Activated CD8-positive, alpha-beta memory T cell treated with anti-CD3 and anti-CD28 coated beads for 36 hours (primary cell): ENCODE results near the gene RRBP1. TPM values are rescaled to one million over a fixed set of nuclear protein-coding genes. Genes with fewer than 3 reads are reported as not detected.

Experiments
- CTCF ChIA-PET: fragments of 350-600 bp; sonication (Branson Sonifier 250); formaldehyde crosslinking; loops from one replicate; lab custom pipeline; 2021; ENCODE audit warnings: antibody characterized with exemption; lab: Charles Lee
- POLR2A ChIA-PET: fragments of 350-600 bp; sonication (Branson Sonifier 250); formaldehyde crosslinking; loops from one replicate; lab custom pipeline; 2021; ENCODE audit warnings: antibody characterized with exemption; lab: Charles Lee
- total RNA-seq, 2 experiments: library from RNA; stranded (reverse); gene quantifications; one replicate each; pipeline ENCODE4 v1.2.3, GENCODE V29; 2021

RRBP1 gene
- total RNA-seq, 2 experiments from 2014 or later: 29.0 to 29.7 TPM

DNA sequence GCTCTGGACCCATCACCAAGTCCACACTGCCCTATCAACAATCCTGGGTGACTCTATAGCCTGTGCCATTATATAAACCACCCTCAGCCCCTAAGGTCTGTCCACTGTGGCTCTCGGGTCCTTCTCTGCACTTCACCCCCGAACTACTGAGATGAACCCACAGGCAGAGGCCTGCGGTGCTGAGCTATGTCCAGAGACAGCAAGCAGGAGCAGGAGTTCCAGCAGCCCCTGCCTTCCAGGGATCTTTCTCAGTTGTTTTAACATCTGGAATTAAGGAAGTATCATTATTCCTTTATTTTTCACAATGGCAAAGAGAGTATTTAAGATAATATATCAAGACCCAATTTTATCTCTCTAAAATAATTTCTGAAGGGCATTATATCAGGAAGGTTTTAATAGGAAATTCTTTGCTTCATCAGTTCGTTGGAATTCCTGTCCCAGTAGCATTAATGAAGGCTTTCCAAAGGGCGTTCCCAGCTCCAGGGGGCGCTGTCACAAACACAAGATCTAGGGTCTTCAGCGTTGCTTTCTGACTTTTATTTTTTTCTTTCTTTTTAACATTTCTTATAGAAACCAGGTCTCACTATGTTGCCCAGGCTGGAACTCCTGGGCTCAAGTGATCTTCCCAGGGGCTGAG is 27.3 kb downstream of the RRBP1 start:
- POLR2A ChIA-PET: no interaction called here
- CTCF ChIA-PET: interaction anchor here (0.6 to 1.2 kb wide), 3 partner anchors 8 to 340 kb away, joined by 3 to 4 read pairs (median 3); no protein-coding TSS in a partner anchor

DNA sequence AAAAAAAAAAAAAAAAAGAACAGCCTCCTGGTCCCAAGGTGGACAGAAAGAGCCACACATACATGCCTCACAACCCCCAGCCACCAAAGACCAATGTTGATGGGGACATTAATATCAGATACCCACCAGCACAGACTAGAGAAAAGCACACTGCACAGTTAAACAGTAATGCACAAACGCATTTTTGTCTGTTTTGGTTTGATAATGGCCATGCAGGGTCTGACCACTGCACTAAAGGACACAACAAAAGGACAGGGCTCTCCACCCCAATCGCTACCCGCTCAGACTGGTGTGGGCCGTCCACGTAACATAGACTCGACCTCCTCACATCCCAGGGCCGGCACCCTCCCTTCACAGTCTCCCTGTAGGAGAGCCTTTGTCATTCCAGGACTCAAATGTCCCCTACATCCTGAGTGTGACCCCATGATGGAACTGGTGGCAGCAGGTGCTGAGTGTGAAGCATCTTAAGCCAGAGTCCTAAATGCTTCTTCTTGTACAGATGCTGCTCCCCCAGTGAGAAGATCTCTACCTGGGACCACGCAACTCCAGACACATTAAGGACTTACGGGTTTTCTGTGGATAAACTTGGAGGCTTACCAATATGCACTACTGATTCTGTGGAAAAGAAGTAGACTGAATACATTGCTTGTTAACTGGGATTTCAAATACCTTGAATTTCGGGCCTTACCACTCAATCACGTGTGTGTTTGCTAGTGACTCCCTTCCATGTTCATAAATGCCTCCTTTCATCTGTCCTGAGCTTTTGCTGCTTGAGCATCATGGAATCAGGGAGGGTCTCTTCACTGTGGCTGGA is 28.0 kb downstream of the RRBP1 start:
- ChIA-PET CTCF (interaction anchor here (0.6 to 0.8 kb wide), 2 partner anchors 7 to 341 kb away, joined by 3 to 4 read pairs; no protein-coding TSS in a partner anchor), POLR2A (interaction anchor here (0.6 kb wide), 1 partner anchor 96 kb away, joined by 3 read pairs; no protein-coding TSS in a partner anchor)

- CTCF ChIA-PET: no interaction called here
- POLR2A ChIA-PET: no interaction called here
Observed at GRCh38 chr20:17652411-17652810, 29.6 kb downstream of the RRBP1 start.

GRCh38 chr20:17651760-17652388 is 30.2 kb downstream of the RRBP1 start:
- POLR2A ChIA-PET: no interaction called here
- CTCF ChIA-PET: interaction anchor here (0.8 kb wide), 1 partner anchor 10 kb away, joined by 3 read pairs; no protein-coding TSS in a partner anchor

DNA sequence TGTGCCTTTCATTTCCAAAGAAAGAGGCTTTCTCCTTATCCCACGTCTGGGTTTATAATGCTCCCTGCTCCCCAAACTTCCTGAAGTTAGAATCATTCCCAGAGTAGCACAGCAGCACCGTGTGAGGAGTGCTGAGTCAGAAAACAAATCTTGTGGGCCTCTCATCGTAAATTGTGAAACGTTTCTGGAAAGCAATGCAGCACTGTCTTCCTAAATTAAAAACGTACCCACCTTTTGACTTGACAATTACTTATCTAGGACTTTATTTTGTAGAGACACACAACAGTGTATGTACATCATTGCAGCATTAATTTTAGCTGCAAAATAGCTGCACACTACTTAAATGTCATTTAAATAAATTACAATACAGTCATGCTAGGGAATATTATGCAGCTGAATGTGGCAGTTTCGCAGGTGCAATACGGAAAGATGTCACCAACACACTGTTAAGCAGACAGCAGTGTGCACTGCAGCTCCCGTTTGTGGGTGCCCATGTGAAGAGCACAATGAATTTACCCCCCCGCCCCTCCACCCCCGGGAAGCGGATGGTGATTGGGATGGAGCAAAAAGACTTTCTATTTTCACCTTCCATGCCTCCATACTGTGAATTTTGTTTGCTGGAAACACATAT is 30.8 kb downstream of the RRBP1 start:
- POLR2A ChIA-PET: no interaction called here
- CTCF ChIA-PET: interaction anchor here (0.8 to 1.1 kb wide), 2 partner anchors 11 to 115 kb away, joined by 3 read pairs; no protein-coding TSS in a partner anchor

- ChIA-PET POLR2A (no interaction called here), CTCF (interaction anchor here (1.1 to 1.5 kb wide), 2 partner anchors 114 to 247 kb away, joined by 3 to 4 read pairs; no protein-coding TSS in a partner anchor)
Observed at GRCh38 chr20:17650301-17651128, 31.5 kb downstream of the RRBP1 start.

- CTCF ChIA-PET: interaction anchor here (0.7 to 1.5 kb wide), 2 partner anchors 119 to 249 kb away, joined by 3 to 4 read pairs; no protein-coding TSS in a partner anchor
- POLR2A ChIA-PET: no interaction called here
Observed at GRCh38 chr20:17648791-17649730, 33.0 kb downstream of the RRBP1 start.

DNA sequence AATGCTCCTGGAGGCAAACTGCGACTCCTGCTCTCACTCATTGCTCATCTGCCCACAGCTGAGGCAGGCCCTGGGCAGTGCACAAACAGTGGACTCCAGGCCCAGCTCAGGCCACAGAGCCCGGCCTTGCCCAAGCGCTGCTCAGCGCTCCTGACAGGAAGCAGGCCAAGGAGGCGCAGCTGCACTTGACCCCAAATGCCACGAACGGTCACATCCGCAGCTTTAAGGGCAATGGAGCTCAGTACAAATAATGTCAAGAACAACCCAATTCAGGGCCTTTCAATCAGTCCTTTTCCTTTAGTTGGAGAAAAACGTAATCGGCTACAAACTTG is 33.8 kb downstream of the RRBP1 start:
- POLR2A ChIA-PET: no interaction called here

GRCh38 chr20:17647391-17648314 is 34.4 kb downstream of the RRBP1 start:
- CTCF ChIA-PET: interaction anchor here (1.0 kb wide), 1 partner anchor 107 kb away, joined by 3 read pairs; no protein-coding TSS in a partner anchor
- POLR2A ChIA-PET: no interaction called here

More for the DNA sequence above, 33.8 kb downstream of the RRBP1 start:
- CTCF ChIA-PET: no interaction called here

- POLR2A ChIA-PET: no interaction called here
- CTCF ChIA-PET: interaction anchor here (0.7 to 1.0 kb wide), 2 partner anchors 8 to 107 kb away, joined by 3 read pairs; no protein-coding TSS in a partner anchor
Observed at GRCh38 chr20:17646961-17647301, 35.1 kb downstream of the RRBP1 start.

DNA sequence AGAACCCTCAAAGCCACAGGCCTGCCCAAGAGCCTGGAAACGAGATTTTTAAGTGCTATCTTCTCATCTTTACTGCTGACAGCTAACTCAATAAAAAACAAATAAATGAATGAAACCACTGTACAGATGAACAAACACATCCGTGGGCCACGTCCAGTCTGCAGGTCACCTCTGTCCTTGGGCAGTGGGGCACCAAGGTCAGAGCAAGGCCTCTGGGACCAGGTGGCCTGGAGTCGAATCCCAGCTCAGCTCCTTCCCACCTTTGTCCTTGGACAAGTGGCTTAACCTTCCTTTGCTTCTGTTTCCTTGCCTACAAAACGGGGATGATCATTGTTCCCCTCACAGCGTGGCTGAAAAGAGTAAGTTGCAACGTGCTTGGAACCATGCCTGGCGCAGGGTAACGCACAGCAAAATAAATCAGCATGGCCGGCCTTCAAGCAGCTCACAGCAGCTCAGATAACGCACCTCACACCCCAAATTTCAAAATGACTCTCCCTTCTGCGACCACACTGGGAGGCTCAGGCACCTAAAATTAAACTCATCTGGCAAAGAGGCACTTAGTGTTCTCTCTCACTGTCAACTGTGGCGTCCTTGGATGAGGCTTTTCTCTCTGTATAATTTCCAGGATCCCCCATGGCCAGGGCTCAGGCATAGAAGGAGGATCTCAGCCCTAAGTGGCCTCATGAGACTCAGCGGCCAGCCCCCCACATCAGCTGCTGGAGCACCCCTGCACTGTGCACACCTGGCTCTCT is 35.7 kb downstream of the RRBP1 start:
- POLR2A ChIA-PET: no interaction called here
- CTCF ChIA-PET: interaction anchor here (0.7 to 1.0 kb wide), 2 partner anchors 8 to 106 kb away, joined by 3 read pairs; no protein-coding TSS in a partner anchor

- ChIA-PET CTCF (no interaction called here), POLR2A (interaction anchor here (0.6 kb wide), 1 partner anchor 881 kb away, joined by 3 read pairs; no protein-coding TSS in a partner anchor)
Observed at GRCh38 chr20:17645546-17646208, 36.4 kb downstream of the RRBP1 start.

DNA sequence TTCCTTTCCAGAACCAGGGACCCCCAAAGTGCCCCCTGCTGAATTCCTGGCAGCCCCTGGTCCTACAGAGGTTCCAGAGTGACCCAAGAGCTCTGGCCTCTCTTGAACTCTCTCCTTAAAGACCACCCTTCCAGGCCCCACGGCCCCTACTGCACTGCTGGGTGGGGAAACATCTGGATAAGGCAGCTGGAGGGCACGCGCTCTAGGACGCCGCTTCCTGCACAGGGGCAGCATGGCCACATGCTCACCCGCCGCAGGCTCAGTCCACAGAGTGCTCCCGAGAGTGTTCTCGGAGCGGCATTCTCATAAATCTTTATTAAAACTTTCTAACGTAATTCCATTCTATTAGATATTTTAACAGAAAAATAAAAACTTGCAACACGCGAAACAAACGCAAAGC is 37.0 kb downstream of the RRBP1 start:
- ChIA-PET POLR2A (interaction anchor here (0.6 kb wide), 1 partner anchor 880 kb away, joined by 3 read pairs; no protein-coding TSS in a partner anchor), CTCF (no interaction called here)

DNA sequence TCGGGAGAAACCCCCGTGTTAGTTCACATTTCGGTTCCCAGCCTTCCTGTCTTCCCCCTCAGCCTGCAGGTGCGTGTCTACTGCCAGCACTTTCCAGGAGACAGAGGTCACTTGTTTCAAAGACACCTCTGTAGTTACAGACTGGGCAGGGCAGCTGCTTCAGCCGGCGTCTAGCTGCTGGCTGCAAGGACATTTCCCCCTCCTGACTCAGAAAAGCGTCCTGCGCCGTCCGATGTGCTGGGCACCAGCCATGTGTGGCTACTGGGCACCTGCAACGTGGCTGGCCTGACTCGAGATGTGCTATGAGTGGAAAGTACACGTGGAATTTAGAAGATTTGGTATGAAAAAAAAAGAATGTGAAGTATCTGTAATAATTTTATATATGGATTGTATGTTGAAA is 37.6 kb downstream of the RRBP1 start:
- ChIA-PET CTCF (no interaction called here), POLR2A (no interaction called here)
